Measurements from ENCODE around the gene SLC22A23.
A peak's percentile ranks its signal among the peaks of the same experiment; 100 is the strongest.

SLC22A23 gene

GRCh38 chr6:3261518-3261820, 195.4 kb downstream of the SLC22A23 start:
- no peak overlapping the region for H3K27ac ChIP-seq (ENCODE audit: low read depth, low read length)
- no peak overlapping the region for H2AFZ ChIP-seq (ENCODE audit: low read length, unreplicated experiment)
- H3K79me2 ChIP-seq (ENCODE audit: control insufficient read depth, insufficient read depth, low read length, unreplicated experiment): peaks cover 55% of the 10 kb centered on the region
- H3K27me3 ChIP-seq (ENCODE audit: insufficient read depth, low read length): no peaks in the 10 kb centered on the region
- H3K4me3 ChIP-seq (ENCODE audit: low read depth, low read length): no peak overlapping the region; the same call in 1 of the 2 replicates
- H3K4me1 ChIP-seq (ENCODE audit: control insufficient read depth, insufficient read depth, low read length, unreplicated experiment): peaks cover 12% of the 10 kb centered on the region
- no peaks in the 10 kb centered on the region for H3K36me3 ChIP-seq (ENCODE audit: insufficient read depth, low read length)

GRCh38 chr6:3260772-3261517, 195.9 kb downstream of the SLC22A23 start:
- Histone ChIP-seq H3K36me3 (ENCODE audit: insufficient read depth, low read length) (no peaks in the 10 kb centered on the region), H3K27me3 (ENCODE audit: insufficient read depth, low read length) (0 out of 2 replicates have a peak, but pooled peaks cover 1% of the 10 kb centered on the region), H2AFZ (ENCODE audit: low read length, unreplicated experiment) (no peak overlapping the region), H3K4me3 (ENCODE audit: low read depth, low read length) (peak overlapping the region; percentile 68), H3K79me2 (ENCODE audit: control insufficient read depth, insufficient read depth, low read length, unreplicated experiment) (peaks cover 52% of the 10 kb centered on the region), H3K27ac (ENCODE audit: low read depth, low read length) (no peak overlapping the region), H3K4me1 (ENCODE audit: control insufficient read depth, insufficient read depth, low read length, unreplicated experiment) (peaks cover 12% of the 10 kb centered on the region)

- H3K27me3 ChIP-seq (ENCODE audit: insufficient read depth, low read length): 0 out of 2 replicates have a peak, but pooled peaks cover 3% of the 10 kb centered on the region
- H3K79me2 ChIP-seq (ENCODE audit: control insufficient read depth, insufficient read depth, low read length, unreplicated experiment): peaks cover 51% of the 10 kb centered on the region
- no peak overlapping the region for H2AFZ ChIP-seq (ENCODE audit: low read length, unreplicated experiment)
- H3K36me3 ChIP-seq (ENCODE audit: insufficient read depth, low read length): no peaks in the 10 kb centered on the region
- H3K4me1 ChIP-seq (ENCODE audit: control insufficient read depth, insufficient read depth, low read length, unreplicated experiment): peaks cover 12% of the 10 kb centered on the region
- H3K4me3 ChIP-seq (ENCODE audit: low read depth, low read length): peak overlapping the region; percentile 68
- H3K27ac ChIP-seq (ENCODE audit: low read depth, low read length): no peak overlapping the region
These were observed 196.6 kb downstream of the SLC22A23 start for GRCh38 chr6:3260296-3260695.

GRCh38 chr6:3259491-3259958, 197.3 kb downstream of the SLC22A23 start:
- peak overlapping the region; percentile 89 for H2AFZ ChIP-seq (ENCODE audit: low read length, unreplicated experiment)
- H3K4me3 ChIP-seq (ENCODE audit: low read depth, low read length): peak overlapping the region; percentile 83
- H3K4me1 ChIP-seq (ENCODE audit: control insufficient read depth, insufficient read depth, low read length, unreplicated experiment): peaks cover 12% of the 10 kb centered on the region
- no peak overlapping the region for H3K27ac ChIP-seq (ENCODE audit: low read depth, low read length)
- 0 out of 2 replicates have a peak, but pooled peaks cover 3% of the 10 kb centered on the region for H3K27me3 ChIP-seq (ENCODE audit: insufficient read depth, low read length)
- peaks cover 50% of the 10 kb centered on the region for H3K79me2 ChIP-seq (ENCODE audit: control insufficient read depth, insufficient read depth, low read length, unreplicated experiment)
- H3K36me3 ChIP-seq (ENCODE audit: insufficient read depth, low read length): no peaks in the 10 kb centered on the region

- H3K27me3 ChIP-seq (ENCODE audit: insufficient read depth, low read length): 0 out of 2 replicates have a peak, but pooled peaks cover 3% of the 10 kb centered on the region
- H3K79me2 ChIP-seq (ENCODE audit: control insufficient read depth, insufficient read depth, low read length, unreplicated experiment): peaks cover 48% of the 10 kb centered on the region
- H3K4me1 ChIP-seq (ENCODE audit: control insufficient read depth, insufficient read depth, low read length, unreplicated experiment): peaks cover 12% of the 10 kb centered on the region
- no peaks in the 10 kb centered on the region for H3K36me3 ChIP-seq (ENCODE audit: insufficient read depth, low read length)
- peak within 1 kb of the TSS; percentile 89 for H2AFZ ChIP-seq (ENCODE audit: low read length, unreplicated experiment)
- H3K27ac ChIP-seq (ENCODE audit: low read depth, low read length): no peak within 1 kb of the TSS
- peak within 1 kb of the TSS; percentile 83 for H3K4me3 ChIP-seq (ENCODE audit: low read depth, low read length)
These were observed 197.9 kb downstream of the SLC22A23 start, which contains the start of gene PSMG4 for GRCh38 chr6:3258720-3259490. TSS of gene PSMG4 (plus strand) at chr6:3258947. CDS start at chr6:3259023, 76 bp downstream.

- Histone ChIP-seq H2AFZ (ENCODE audit: low read length, unreplicated experiment) (no peak overlapping the region), H3K79me2 (ENCODE audit: control insufficient read depth, insufficient read depth, low read length, unreplicated experiment) (peaks cover 41% of the 10 kb centered on the region), H3K27me3 (ENCODE audit: insufficient read depth, low read length) (0 out of 2 replicates have a peak, but pooled peaks cover 3% of the 10 kb centered on the region), H3K4me3 (ENCODE audit: low read depth, low read length) (peak overlapping the region; percentile 83), H3K36me3 (ENCODE audit: insufficient read depth, low read length) (no peaks in the 10 kb centered on the region), H3K4me1 (ENCODE audit: control insufficient read depth, insufficient read depth, low read length, unreplicated experiment) (peaks cover 12% of the 10 kb centered on the region), H3K27ac (ENCODE audit: low read depth, low read length) (no peak overlapping the region)
These were observed 198.6 kb downstream of the SLC22A23 start for GRCh38 chr6:3258201-3258600.

- no peak overlapping the region for H2AFZ ChIP-seq (ENCODE audit: low read length, unreplicated experiment)
- no peak overlapping the region for H3K4me3 ChIP-seq (ENCODE audit: low read depth, low read length)
- H3K27ac ChIP-seq (ENCODE audit: low read depth, low read length): no peak overlapping the region
- H3K79me2 ChIP-seq (ENCODE audit: control insufficient read depth, insufficient read depth, low read length, unreplicated experiment): no peaks in the 10 kb centered on the region
- H3K27me3 ChIP-seq (ENCODE audit: insufficient read depth, low read length): peaks cover 3% of the 10 kb centered on the region; the same call in 1 of the 2 replicates
- no peaks in the 10 kb centered on the region for H3K4me1 ChIP-seq (ENCODE audit: control insufficient read depth, insufficient read depth, low read length, unreplicated experiment)
- no peaks in the 10 kb centered on the region for H3K36me3 ChIP-seq (ENCODE audit: insufficient read depth, low read length)
These were observed 203.3 kb downstream of the SLC22A23 start for GRCh38 chr6:3253597-3253961.

GRCh38 chr6:3252861-3253596, 203.8 kb downstream of the SLC22A23 start:
- no peaks in the 10 kb centered on the region for H3K36me3 ChIP-seq (ENCODE audit: insufficient read depth, low read length)
- H3K79me2 ChIP-seq (ENCODE audit: control insufficient read depth, insufficient read depth, low read length, unreplicated experiment): no peaks in the 10 kb centered on the region
- H3K27ac ChIP-seq (ENCODE audit: low read depth, low read length): no peak overlapping the region
- no peak overlapping the region for H2AFZ ChIP-seq (ENCODE audit: low read length, unreplicated experiment)
- H3K27me3 ChIP-seq (ENCODE audit: insufficient read depth, low read length): peaks cover 3% of the 10 kb centered on the region; the same call in 1 of the 2 replicates
- H3K4me1 ChIP-seq (ENCODE audit: control insufficient read depth, insufficient read depth, low read length, unreplicated experiment): peaks cover 5% of the 10 kb centered on the region
- H3K4me3 ChIP-seq (ENCODE audit: low read depth, low read length): no peak overlapping the region

- Histone ChIP-seq H3K79me2 (ENCODE audit: control insufficient read depth, insufficient read depth, low read length, unreplicated experiment) (no peaks in the 10 kb centered on the region), H3K36me3 (ENCODE audit: insufficient read depth, low read length) (no peaks in the 10 kb centered on the region), H2AFZ (ENCODE audit: low read length, unreplicated experiment) (no peak overlapping the region), H3K4me1 (ENCODE audit: control insufficient read depth, insufficient read depth, low read length, unreplicated experiment) (peaks cover 12% of the 10 kb centered on the region), H3K27me3 (ENCODE audit: insufficient read depth, low read length) (peaks cover 3% of the 10 kb centered on the region; the same call in 1 of the 2 replicates), H3K27ac (ENCODE audit: low read depth, low read length) (no peak overlapping the region), H3K4me3 (ENCODE audit: low read depth, low read length) (no peak overlapping the region)
These were observed 204.5 kb downstream of the SLC22A23 start for GRCh38 chr6:3252369-3252768.

All from ACC112 (cell line).